Measurements from ENCODE around the gene TASP1.

The TASP1 gene

DNA sequence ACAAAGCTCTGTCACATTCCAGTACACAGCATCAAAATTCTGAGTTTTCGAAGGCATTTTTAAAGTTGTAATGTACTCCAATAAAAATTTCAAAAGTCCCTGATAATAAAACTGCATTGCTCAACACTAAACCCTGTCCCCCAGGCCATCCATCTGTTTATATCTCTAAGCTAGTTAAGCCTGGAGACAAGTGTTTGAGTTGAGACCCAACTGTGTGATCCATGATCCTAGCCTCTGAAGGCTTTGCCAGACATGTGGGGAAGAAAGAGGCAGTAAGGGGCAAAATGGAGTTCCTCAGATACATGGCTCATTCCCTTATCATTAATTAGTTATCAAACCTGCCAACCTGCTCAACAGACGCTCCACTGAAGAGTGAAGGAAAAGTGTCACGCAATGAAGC lies 219.3 kb downstream of the TASP1 start:
- no peak overlapping the region for H3K4me3 ChIP-seq (ENCODE audit: low read length)
- no peak for DNase-seq (ENCODE audit: low read depth)
- TF ChIP-seq, protein P1, sequence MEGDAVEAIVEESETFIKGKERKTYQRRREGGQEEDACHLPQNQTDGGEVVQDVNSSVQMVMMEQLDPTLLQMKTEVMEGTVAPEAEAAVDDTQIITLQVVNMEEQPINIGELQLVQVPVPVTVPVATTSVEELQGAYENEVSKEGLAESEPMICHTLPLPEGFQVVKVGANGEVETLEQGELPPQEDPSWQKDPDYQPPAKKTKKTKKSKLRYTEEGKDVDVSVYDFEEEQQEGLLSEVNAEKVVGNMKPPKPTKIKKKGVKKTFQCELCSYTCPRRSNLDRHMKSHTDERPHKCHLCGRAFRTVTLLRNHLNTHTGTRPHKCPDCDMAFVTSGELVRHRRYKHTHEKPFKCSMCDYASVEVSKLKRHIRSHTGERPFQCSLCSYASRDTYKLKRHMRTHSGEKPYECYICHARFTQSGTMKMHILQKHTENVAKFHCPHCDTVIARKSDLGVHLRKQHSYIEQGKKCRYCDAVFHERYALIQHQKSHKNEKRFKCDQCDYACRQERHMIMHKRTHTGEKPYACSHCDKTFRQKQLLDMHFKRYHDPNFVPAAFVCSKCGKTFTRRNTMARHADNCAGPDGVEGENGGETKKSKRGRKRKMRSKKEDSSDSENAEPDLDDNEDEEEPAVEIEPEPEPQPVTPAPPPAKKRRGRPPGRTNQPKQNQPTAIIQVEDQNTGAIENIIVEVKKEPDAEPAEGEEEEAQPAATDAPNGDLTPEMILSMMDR (conservative IDR thresholded peaks at IDR 0.05; ENCODE audit: low read depth, low read length): no peak

DNA sequence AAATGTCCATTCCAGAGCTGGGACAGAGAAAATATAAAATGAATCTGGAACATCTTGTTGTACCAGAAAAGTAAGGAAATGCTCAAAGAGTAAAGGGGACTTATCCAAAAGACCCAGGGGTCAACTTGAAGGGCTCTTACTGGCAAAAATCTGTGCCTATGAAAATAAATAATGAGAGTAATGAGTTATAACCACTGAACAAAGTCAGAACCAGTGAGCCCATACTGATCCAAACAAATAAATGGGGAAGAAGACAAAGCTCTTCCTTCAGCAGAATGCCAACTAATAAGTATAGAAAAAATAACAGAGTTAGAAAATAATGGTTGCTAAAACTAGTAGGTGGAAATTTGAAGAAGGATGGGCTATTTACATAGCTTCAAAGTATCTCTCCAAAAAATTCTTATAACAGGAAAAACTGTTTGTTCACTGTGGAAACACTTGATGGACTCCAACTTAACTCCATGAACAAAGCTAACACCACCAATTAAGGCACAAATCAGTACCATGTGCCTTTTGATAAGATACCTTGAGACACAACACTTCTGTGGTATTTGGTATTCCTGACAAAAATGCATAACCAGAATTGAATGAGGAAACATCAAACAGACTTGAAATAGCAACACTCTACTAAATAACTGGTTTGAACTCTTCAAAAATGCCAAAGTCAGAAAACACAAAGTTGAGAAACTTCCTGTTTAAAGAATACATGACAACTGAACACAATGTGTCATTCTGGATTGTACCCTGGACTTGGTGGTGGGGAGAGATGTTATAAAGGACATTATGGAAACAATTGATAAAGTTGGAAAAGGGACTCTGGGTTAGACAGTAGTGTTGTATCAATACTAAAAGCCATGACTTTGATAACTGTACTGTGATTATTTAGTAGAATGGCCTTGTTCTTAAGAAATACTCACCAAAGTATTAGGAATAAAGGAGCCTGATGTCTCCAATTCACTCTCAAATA lies 220.2 kb downstream of the TASP1 start:
- TF ChIP-seq, protein P1 (conservative IDR thresholded peaks at IDR 0.05; ENCODE audit: low read depth, low read length): no peak
- no peak overlapping the region for H3K4me3 ChIP-seq (ENCODE audit: low read length)
- DNase-seq (ENCODE audit: low read depth): no peak

DNA sequence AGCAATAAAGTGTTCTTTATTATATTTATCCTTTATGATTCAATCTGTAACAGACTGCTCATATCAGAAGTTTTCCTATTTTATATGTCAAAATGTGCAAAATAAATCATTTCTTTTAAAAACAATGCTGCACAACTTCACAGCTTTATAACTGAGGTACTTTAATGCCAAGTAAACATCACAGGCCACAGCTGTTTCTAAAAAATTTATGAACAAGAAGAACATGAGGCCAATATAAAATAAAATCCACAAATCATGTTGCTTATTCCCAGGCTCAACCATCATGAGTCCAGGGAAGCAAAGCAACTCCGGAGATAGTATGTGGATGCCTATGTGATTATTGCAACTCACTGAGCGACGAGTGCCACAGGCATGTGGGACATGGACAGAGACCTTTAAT lies 222.2 kb downstream of the TASP1 start:
- no peak for DNase-seq (ENCODE audit: low read depth)
- TF ChIP-seq, protein P1 (conservative IDR thresholded peaks at IDR 0.05; ENCODE audit: low read depth, low read length): no peak
- no peak overlapping the region for H3K4me3 ChIP-seq (ENCODE audit: low read length)

DNA sequence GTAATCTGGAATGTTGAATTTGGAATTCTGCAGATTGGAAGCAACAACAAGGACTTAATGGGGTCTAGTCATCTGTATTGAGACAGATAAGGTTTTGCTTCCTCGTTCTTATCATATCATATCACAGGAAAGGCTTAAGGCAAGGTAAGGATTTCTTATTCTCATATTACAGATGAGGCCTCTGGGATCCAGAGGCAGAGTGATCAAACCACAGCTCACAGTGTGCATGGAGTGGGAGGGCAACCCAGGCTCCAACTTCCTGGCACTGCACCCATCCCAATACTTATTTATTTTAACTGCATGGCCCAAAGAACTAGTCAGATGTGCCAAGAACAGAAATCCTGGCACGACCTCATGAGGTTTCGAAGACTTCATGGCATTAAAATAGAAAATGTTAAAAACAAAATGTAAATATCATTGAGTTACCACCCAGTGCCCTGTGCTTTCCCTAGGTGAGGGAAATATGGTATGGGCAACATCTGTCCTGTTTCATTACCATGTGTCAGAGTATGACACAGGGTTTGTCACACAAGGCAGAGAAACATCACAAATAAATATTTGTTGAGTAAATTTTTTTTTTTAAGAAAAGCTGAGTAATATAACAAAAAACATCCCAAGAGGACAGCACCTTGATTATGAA lies 225.8 kb downstream of the TASP1 start:
- TF ChIP-seq, protein P1 (conservative IDR thresholded peaks at IDR 0.05; ENCODE audit: low read depth, low read length): no peak
- H3K4me3 ChIP-seq (ENCODE audit: low read length): no peak overlapping the region
- no peak for DNase-seq (ENCODE audit: low read depth)

DNA sequence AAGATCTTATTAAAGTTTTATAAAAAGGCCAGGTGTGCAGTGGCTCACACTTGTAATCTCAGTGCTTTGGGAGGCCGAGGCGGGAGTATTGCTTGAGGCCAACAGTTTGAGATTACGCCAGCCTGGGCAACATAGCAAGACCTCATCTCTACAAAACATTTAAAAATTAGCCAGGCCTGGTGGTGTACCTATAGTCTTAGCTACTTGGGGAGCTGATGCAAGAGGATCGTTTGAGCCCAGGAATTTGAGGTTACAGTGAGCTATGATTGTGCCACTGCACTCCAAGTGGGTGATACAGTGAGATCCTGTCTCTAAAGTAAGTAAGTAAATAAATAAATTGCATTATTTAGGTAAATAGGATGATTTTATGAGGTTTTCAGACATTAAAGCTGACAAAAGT lies 234.4 kb downstream of the TASP1 start:
- no peak overlapping the region for H3K4me3 ChIP-seq (ENCODE audit: low read length)
- TF ChIP-seq, protein P1 (conservative IDR thresholded peaks at IDR 0.05; ENCODE audit: low read depth, low read length): no peak
- DNase-seq (ENCODE audit: low read depth): no peak

DNA sequence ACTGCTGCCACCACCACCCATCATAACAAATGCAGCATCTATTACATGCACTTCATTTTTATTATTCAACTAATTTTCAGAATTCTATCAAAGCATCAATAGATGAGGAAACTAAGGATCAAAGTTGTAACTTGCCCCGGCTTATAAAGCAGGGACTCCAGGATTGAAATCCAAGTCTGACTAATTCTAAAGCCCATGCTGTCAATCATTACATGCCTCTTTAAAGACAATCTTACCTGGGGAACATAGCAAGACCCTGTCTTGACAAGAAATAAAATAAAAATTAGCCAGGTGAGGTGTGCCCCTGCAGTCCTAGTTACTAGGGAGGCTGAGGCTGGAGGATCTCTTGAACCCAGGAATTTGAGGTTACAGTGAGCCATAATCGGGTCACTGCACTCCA lies 235.3 kb downstream of the TASP1 start:
- H3K4me3 ChIP-seq (ENCODE audit: low read length): no peak overlapping the region
- TF ChIP-seq, protein P1 (conservative IDR thresholded peaks at IDR 0.05; ENCODE audit: low read depth, low read length): no peak
- DNase-seq (ENCODE audit: low read depth): no peak

All from retinal pigment epithelial cell (primary cell).